KMS-11 (cell line): ENCODE results near the gene FBXL7.

Source experiments
- H2AFZ ChIP-seq: fragments of 200-600 bp; sonication (generic); 2 replicates; pipeline ENCODE4 v1.6.1; 2016; ENCODE audit warnings: antibody characterized with exemption, mixed run types, low read depth
- H3K27ac ChIP-seq: fragments of 200-600 bp; sonication (generic); 2 replicates; pipeline ENCODE4 v1.6.1; 2016; ENCODE audit warnings: mild to moderate bottlenecking, mixed run types
- H3K27me3 ChIP-seq: fragments of 200-600 bp; sonication (generic); 2 replicates; pipeline ENCODE4 v1.6.1; 2017; ENCODE audit warnings: mild to moderate bottlenecking, low read depth, mixed run types, moderate library complexity; ENCODE audit not compliant: insufficient read depth
- H3K36me3 ChIP-seq: fragments of 200-600 bp; sonication (generic); 2 replicates; pipeline ENCODE4 v1.6.1; 2017; ENCODE audit warnings: mild to moderate bottlenecking, mixed run types; ENCODE audit not compliant: insufficient read depth
- H3K4me1 ChIP-seq: fragments of 200-600 bp; sonication (generic); 2 replicates; pipeline ENCODE4 v1.6.1; 2016; ENCODE audit warnings: mild to moderate bottlenecking, low read depth, mixed run types; ENCODE audit not compliant: poor library complexity, severe bottlenecking
- H3K4me2 ChIP-seq: fragments of 200-600 bp; sonication (generic); 2 replicates; pipeline ENCODE4 v1.7.0; 2016; ENCODE audit warnings: mild to moderate bottlenecking, mixed run types
- H3K4me3 ChIP-seq: fragments of 200-600 bp; sonication (generic); IDR thresholded peaks from 2 replicates; pipeline ENCODE4 v1.6.1; 2017; ENCODE audit warnings: low read depth, low read length, mixed read lengths; ENCODE audit not compliant: insufficient read depth
- H3K79me2 ChIP-seq: fragments of 200-600 bp; sonication (generic); 2 replicates; pipeline ENCODE4 v1.6.1; 2016; ENCODE audit warnings: low read depth, mixed run types; ENCODE audit not compliant: insufficient read depth
- H3K9ac ChIP-seq: fragments of 200-600 bp; sonication (generic); 2 replicates; pipeline ENCODE4 v1.6.1; 2016; ENCODE audit warnings: mild to moderate bottlenecking, mixed run types
- H4K20me1 ChIP-seq: fragments of 200-600 bp; sonication (generic); 2 replicates; pipeline ENCODE4 v1.6.1; 2016; ENCODE audit warnings: mild to moderate bottlenecking, mixed run types; ENCODE audit not compliant: insufficient read depth
- TF ChIP-seq, protein P1 (sequence below): fragments of 200-600 bp; sonication (generic); conservative IDR thresholded peaks from 2 replicates; pipeline ENCODE4 v1.6.1; 2017; ENCODE audit warnings: low read depth, mild to moderate bottlenecking, antibody characterized with exemption, low read length, moderate library complexity, mixed read lengths

Gene FBXL7

DNA sequence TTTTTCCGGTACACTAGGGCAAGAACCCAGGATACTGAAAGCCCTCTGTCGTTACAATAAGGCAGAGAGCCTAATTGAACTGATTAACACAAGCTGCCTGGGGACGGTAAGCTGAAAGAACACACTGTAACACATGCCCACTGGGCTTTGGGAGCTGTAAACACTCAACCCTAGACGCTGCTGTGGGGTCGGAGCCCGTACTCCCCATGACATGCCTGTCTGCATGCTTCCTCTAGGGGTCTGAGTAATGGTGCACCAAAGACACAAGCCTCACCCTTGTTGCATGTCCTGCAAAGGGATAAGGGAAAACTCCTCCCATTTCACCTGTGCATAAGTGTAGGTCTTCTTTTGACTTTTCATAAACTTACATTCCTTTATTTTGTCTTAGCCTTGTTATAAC lies 194.0 kb downstream of the FBXL7 start:
- Histone ChIP-seq H3K4me1 (no peaks in the 10 kb centered on the region), H3K36me3 (no peaks in the 10 kb centered on the region), H3K27ac (no peak overlapping the region), H3K4me3 (no peak overlapping the region), H3K9ac (no peak overlapping the region), H3K27me3 (no peaks in the 10 kb centered on the region), H3K4me2 (no peak overlapping the region), H2AFZ (no peak overlapping the region), H3K79me2 (0 out of 2 replicates have a peak, but pooled peaks cover 1% of the 10 kb centered on the region), H4K20me1 (no peaks in the 10 kb centered on the region; the same call in 1 of the 2 replicates)
- TF ChIP-seq, protein P1, sequence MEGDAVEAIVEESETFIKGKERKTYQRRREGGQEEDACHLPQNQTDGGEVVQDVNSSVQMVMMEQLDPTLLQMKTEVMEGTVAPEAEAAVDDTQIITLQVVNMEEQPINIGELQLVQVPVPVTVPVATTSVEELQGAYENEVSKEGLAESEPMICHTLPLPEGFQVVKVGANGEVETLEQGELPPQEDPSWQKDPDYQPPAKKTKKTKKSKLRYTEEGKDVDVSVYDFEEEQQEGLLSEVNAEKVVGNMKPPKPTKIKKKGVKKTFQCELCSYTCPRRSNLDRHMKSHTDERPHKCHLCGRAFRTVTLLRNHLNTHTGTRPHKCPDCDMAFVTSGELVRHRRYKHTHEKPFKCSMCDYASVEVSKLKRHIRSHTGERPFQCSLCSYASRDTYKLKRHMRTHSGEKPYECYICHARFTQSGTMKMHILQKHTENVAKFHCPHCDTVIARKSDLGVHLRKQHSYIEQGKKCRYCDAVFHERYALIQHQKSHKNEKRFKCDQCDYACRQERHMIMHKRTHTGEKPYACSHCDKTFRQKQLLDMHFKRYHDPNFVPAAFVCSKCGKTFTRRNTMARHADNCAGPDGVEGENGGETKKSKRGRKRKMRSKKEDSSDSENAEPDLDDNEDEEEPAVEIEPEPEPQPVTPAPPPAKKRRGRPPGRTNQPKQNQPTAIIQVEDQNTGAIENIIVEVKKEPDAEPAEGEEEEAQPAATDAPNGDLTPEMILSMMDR, result no peak

DNA sequence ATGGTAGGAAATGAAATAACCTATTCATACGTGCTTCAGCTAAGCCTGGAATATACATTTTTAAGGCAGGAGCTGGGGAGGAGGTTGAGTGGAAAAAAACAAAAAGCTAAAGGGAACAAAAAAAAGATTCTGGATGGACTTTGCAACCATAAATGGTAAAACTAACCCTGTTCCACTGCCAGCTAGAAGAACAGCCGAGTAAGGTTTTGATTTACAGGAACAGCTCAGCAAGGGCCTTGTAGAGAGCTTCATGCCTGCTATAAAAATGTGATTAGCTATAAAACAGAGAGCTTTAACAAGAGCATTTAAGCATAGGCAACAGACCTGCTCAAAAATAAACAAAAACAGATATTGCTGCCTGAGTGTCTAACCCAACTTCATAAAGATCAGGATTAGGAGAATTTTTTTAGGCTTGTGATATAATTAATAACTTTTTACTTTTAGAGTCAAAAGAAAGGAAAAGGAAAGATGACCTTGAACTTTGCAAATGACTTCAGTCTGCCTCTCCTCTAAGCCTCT lies 194.8 kb downstream of the FBXL7 start:
- Histone ChIP-seq H3K4me2 (no peak overlapping the region), H3K36me3 (no peaks in the 10 kb centered on the region), H3K27ac (no peak overlapping the region), H2AFZ (no peak overlapping the region), H3K9ac (no peak overlapping the region), H3K27me3 (no peaks in the 10 kb centered on the region), H4K20me1 (no peaks in the 10 kb centered on the region; the same call in 1 of the 2 replicates), H3K4me3 (no peak overlapping the region), H3K79me2 (no peaks in the 10 kb centered on the region), H3K4me1 (no peaks in the 10 kb centered on the region)
- TF ChIP-seq, protein P1, result no peak

- TF ChIP-seq, protein P1, result no peak
- Histone ChIP-seq H2AFZ (no peak overlapping the region), H3K27me3 (no peaks in the 10 kb centered on the region), H3K79me2 (no peaks in the 10 kb centered on the region), H3K4me3 (no peak overlapping the region), H3K27ac (no peak overlapping the region), H3K4me2 (no peak overlapping the region), H4K20me1 (no peaks in the 10 kb centered on the region; the same call in 1 of the 2 replicates), H3K36me3 (no peaks in the 10 kb centered on the region), H3K9ac (no peak overlapping the region), H3K4me1 (no peaks in the 10 kb centered on the region)
Measured at GRCh38 chr5:15695215-15695731, 195.3 kb downstream of the FBXL7 start.

- Histone ChIP-seq H2AFZ (no peak overlapping the region), H3K27ac (no peak overlapping the region), H3K9ac (no peak overlapping the region), H3K79me2 (0 out of 2 replicates have a peak, but pooled peaks cover 10% of the 10 kb centered on the region), H3K4me1 (peaks cover 14% of the 10 kb centered on the region), H3K27me3 (no peaks in the 10 kb centered on the region), H3K4me2 (no peak overlapping the region), H4K20me1 (no peaks in the 10 kb centered on the region; the same call in 1 of the 2 replicates), H3K36me3 (no peaks in the 10 kb centered on the region), H3K4me3 (no peak overlapping the region)
- TF ChIP-seq, protein P1, result no peak
Measured at GRCh38 chr5:15700373-15700772, 200.4 kb downstream of the FBXL7 start.
